BLaER1 treated with 17β-estradiol and CSF1 and Interleukin-3, amounts not matched to agents 10 nM and 100 nM (cell line): ENCODE data around the gene PRKD2.
"Not testable (repeated sequence)": the region's sequence is repeated elsewhere in the genome, so short reads cannot be mapped to it uniquely, and the experiment has no call there.

Source experiments
- H3K27ac ChIP-seq, 11 experiments: shearing (Covaris generic); formaldehyde crosslinking; 2 replicates each; pipeline ENCODE4 v1.8.1; 2022
- H3K27me3 ChIP-seq, 11 experiments: shearing (Covaris generic); formaldehyde crosslinking; 2 replicates each; pipeline ENCODE4 v1.8.1; 2022
- H3K36me3 ChIP-seq, 11 experiments: shearing (Covaris generic); formaldehyde crosslinking; 2 replicates each; pipeline ENCODE4 v1.8.1; 2022
- H3K4me1 ChIP-seq, 10 experiments: shearing (Covaris generic); formaldehyde crosslinking; 2 replicates each; pipeline ENCODE4 v1.8.1; 2022
- H3K4me2 ChIP-seq, 11 experiments: shearing (Covaris generic); formaldehyde crosslinking; 2 replicates each; pipeline ENCODE4 v1.8.1; 2022
- H3K4me3 ChIP-seq, 10 experiments: shearing (Covaris generic); formaldehyde crosslinking; 2 replicates each; pipeline ENCODE4 v1.8.1; 2022
- H3K9ac ChIP-seq, 11 experiments: shearing (Covaris generic); formaldehyde crosslinking; 2 replicates each; pipeline ENCODE4 v1.8.1; 2022
- H3K9me3 ChIP-seq, 11 experiments: shearing (Covaris generic); formaldehyde crosslinking; replicated peaks in 1 of 11; 2 replicates each; pipeline ENCODE4 v1.8.1; 2022
- H4K20me1 ChIP-seq, 11 experiments: shearing (Covaris generic); formaldehyde crosslinking; 2 replicates each; pipeline ENCODE4 v1.8.1; 2022
- Cebpa-rat ChIP-seq, 11 experiments: shearing (Covaris generic); IDR thresholded peaks; 2 replicates each; pipeline ENCODE4 v1.8.1; 2022

Gene PRKD2

GRCh38 chr19:46717034-46717715 is at the start of gene PRKD2:
PRKD2 (minus strand) TSS chr19:46717114; CDS start chr19:46716370, 744 bp downstream.
- H3K9me3 ChIP-seq = no peaks in the 10 kb centered on the region
- peaks cover 15 to 69% (median 37%) of the 10 kb centered on the region in 11 experiments; a peak in 19 of 22 replicates for H4K20me1 ChIP-seq
- TF ChIP-seq Cebpa-rat (IDR thresholded peaks at IDR 0.05) = no peak
- H3K4me3 ChIP-seq = peak within 1 kb of the TSS; percentile 82 to 93 (median 90)
- peaks cover 21 to 36% (median 30%) of the 10 kb centered on the region in 11 experiments; a peak in 21 of 22 replicates for H3K36me3 ChIP-seq
- H3K4me2 ChIP-seq = peak within 1 kb of the TSS; percentile 95 to 100 (median 98)
- peak within 1 kb of the TSS; percentile 62 to 95 (median 87) for H3K27ac ChIP-seq
- peak within 1 kb of the TSS; percentile 82 to 93 (median 90) for H3K9ac ChIP-seq
- peaks cover 64 to 82% (median 78%) of the 10 kb centered on the region in 10 experiments for H3K4me1 ChIP-seq
- no peaks in the 10 kb centered on the region for H3K27me3 ChIP-seq

DNA sequence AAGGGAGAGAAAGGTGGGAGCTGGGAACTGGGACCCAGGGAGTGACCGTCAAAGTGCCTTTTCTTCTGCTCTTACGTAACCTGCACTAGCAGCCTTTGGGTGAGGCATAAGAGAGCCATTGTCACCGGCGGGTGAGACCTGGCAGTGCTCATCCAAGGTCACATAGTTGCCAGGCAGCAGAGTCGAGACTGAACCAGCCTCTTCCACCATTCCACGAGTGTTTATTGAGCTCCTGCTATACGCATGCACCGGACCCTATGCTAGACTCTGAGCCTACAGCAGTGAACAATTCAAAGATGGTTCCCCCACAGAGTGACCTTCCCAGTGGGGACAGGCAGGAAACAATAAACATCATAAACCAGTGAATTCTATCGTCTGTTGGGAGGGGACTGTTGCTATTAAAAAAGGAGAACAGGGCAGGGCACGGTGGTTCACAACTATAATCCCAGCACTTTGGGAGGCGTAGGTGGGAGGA is 47.9 kb upstream of the PRKD2 start:
- no peak for TF ChIP-seq Cebpa-rat (IDR thresholded peaks at IDR 0.05)
- no peak overlapping the region for H3K9ac ChIP-seq
- peaks cover 3 to 23% (median 11%) of the 10 kb centered on the region in 10 experiments; a peak in 17 of 20 replicates for H3K4me1 ChIP-seq
- no peak overlapping the region for H3K4me3 ChIP-seq
- H4K20me1 ChIP-seq = peaks cover 0 to 5% (median 0%) of the 10 kb centered on the region in 11 experiments; a peak in 1 of 22 replicates
- H3K9me3 ChIP-seq = no peaks in the 10 kb centered on the region
- H3K36me3 ChIP-seq = no peaks in the 10 kb centered on the region
- H3K27ac ChIP-seq = no peak overlapping the region
- no peaks in the 10 kb centered on the region for H3K27me3 ChIP-seq
- no peak overlapping the region for H3K4me2 ChIP-seq

DNA sequence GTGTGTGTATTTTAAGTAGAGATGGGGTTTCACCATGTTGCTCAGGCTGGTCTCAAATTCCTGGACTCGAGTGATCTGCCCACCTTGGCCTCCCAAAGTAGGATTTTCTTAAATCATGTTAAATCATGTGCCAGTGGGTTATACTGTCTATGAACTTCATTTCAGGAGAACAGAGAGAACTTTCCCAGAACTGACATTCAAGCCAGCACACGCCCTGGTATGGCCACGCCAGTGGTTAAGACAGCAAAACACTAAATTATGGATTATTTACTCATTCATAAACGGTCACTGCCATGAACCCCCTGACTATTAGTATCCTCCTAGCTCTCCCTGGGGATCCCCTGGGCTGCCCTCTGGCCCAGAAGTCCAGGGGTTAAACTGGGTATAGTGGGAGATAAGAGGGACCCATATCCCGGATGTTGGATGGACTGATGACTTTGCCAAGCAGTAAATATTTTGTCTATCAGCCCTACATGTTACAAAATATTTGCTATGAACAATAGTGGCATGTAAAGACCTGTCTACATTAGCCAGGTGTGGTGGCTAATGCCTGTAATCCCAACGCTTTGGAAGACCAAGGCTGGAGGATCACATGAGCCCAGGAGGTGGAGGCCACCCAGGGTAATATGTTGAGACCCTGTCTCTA is 45.5 kb upstream of the PRKD2 start:
- no peak for TF ChIP-seq Cebpa-rat (IDR thresholded peaks at IDR 0.05)
- peaks cover 0 to 13% (median 4%) of the 10 kb centered on the region in 11 experiments; a peak in 7 of 22 replicates for H3K36me3 ChIP-seq
- no peak overlapping the region for H3K9ac ChIP-seq
- peaks cover 11 to 43% (median 25%) of the 10 kb centered on the region in 10 experiments; a peak in 18 of 20 replicates for H3K4me1 ChIP-seq
- H4K20me1 ChIP-seq = peaks cover 0 to 9% (median 5%) of the 10 kb centered on the region in 11 experiments; a peak in 8 of 22 replicates
- H3K9me3 ChIP-seq = no peaks in the 10 kb centered on the region
- H3K4me3 ChIP-seq = no peak overlapping the region
- H3K4me2 ChIP-seq = no peak overlapping the region
- H3K27ac ChIP-seq = no peak overlapping the region
- no peaks in the 10 kb centered on the region for H3K27me3 ChIP-seq

DNA sequence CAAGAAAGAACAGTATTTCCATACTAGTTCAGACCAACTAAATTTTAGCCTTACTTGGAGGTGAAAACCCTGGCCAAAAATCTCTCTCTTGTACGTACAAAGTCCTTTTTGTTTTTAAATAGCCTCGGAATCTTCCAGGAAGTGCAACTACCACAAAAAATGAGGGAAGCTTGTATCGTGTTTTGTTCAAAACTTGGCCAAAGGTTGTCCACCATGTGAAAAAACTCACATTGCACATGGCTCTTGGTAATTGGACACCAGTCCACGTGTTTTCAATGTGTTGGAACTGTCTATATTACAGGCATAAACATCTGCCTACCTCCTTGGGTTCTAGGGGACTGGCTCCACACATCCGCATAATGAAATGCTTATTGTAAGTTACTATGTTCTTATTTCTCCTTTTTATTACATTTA is 44.5 kb upstream of the PRKD2 start:
- peak overlapping the region in 5 of 11 experiments; percentile 12 to 44 (median 33); a peak in 7 of 22 replicates for H3K4me2 ChIP-seq

GRCh38 chr19:46760897-46761296 is 44.0 kb upstream of the PRKD2 start:
- H3K9ac ChIP-seq, H3K4me3 ChIP-seq, H3K27me3 ChIP-seq, H3K27ac ChIP-seq, H3K9me3 ChIP-seq: not testable (repeated sequence)
- Histone ChIP-seq H4K20me1 (peaks cover 0 to 23% (median 11%) of the 10 kb centered on the region in 11 experiments; a peak in 10 of 22 replicates), H3K4me2 (peak overlapping the region in 4 of 11 experiments; percentile 12 to 43 (median 24); a peak in 3 of 22 replicates), H3K36me3 (peaks cover 4 to 26% (median 13%) of the 10 kb centered on the region in 11 experiments; a peak in 19 of 22 replicates), H3K4me1 (peaks cover 22 to 57% (median 38%) of the 10 kb centered on the region in 10 experiments; a peak in 18 of 20 replicates)

More for the DNA sequence above, 44.5 kb upstream of the PRKD2 start:
- Histone ChIP-seq H4K20me1 (peaks cover 0 to 18% (median 7%) of the 10 kb centered on the region in 11 experiments; a peak in 8 of 22 replicates), H3K9me3 (no peaks in the 10 kb centered on the region), H3K9ac (no peak overlapping the region), H3K4me3 (no peak overlapping the region), H3K36me3 (peaks cover 0 to 21% (median 7%) of the 10 kb centered on the region in 11 experiments; a peak in 16 of 22 replicates), H3K4me1 (peaks cover 19 to 51% (median 35%) of the 10 kb centered on the region in 10 experiments; a peak in 18 of 20 replicates), H3K27me3 (no peaks in the 10 kb centered on the region), H3K27ac (peak overlapping the region in 1 of 11 experiments; percentile 13; a peak in 1 of 22 replicates)
- TF ChIP-seq Cebpa-rat (IDR thresholded peaks at IDR 0.05) = no peak

DNA sequence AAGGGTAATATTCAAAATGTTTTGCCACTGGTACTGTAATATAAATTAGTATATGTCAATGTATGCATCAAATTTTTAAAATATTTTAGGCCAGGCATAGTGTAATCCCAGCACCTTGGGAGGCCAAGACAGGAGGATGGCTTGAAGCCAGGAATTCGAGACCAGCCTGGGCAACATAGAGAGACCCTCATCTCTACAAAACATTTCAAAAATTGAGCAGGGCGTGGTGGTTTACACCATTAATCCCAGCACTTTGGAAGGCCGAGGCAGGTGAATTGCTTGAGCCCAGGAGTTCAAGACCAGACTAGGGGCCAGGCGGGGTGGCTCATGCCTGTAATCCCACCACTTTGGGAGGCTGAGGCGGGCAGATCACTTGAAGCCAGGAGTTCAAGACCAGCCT is 43.4 kb upstream of the PRKD2 start:
- no peak for TF ChIP-seq Cebpa-rat (IDR thresholded peaks at IDR 0.05)

GRCh38 chr19:46759817-46760333 is 43.0 kb upstream of the PRKD2 start:
- Histone ChIP-seq H3K27ac (no peak overlapping the region), H3K4me2 (peak overlapping the region in 6 of 11 experiments; percentile 18 to 67 (median 43); a peak in 10 of 22 replicates), H3K9ac (no peak overlapping the region; a peak in 1 of 22 replicates)

More for the DNA sequence above, 43.4 kb upstream of the PRKD2 start:
- Histone ChIP-seq H3K36me3 (peaks cover 6 to 32% (median 18%) of the 10 kb centered on the region in 11 experiments; a peak in 19 of 22 replicates), H3K27me3 (no peaks in the 10 kb centered on the region), H3K27ac (no peak overlapping the region), H4K20me1 (peaks cover 0 to 29% (median 13%) of the 10 kb centered on the region in 11 experiments; a peak in 10 of 22 replicates), H3K4me3 (no peak overlapping the region), H3K4me2 (peak overlapping the region in 2 of 11 experiments; percentile 33 to 42; a peak in 2 of 22 replicates), H3K4me1 (peaks cover 22 to 62% (median 42%) of the 10 kb centered on the region in 10 experiments; a peak in 19 of 20 replicates), H3K9ac (no peak overlapping the region), H3K9me3 (no peaks in the 10 kb centered on the region)

DNA sequence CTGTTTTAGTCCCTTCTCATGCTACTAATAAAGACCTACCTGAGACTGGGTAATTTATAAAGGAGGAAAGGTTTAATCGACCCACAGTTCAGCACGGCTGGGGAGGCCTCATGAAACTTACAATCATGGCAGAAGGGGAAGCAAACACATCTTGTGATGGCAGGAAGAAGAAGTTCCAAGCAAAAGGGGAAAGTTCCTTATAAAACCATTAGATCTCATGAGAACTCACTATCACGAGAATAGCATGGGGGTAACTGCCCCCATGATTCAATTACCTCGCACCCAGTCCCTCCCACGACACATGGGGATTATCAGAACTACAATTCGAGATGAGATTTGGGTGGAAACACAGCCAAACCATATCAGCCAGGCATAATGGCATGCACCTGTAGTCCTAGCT is 42.3 kb upstream of the PRKD2 start:
- H3K4me3 ChIP-seq = no peak overlapping the region
- no peaks in the 10 kb centered on the region for H3K27me3 ChIP-seq
- peaks cover 22 to 70% (median 51%) of the 10 kb centered on the region in 10 experiments; a peak in 19 of 20 replicates for H3K4me1 ChIP-seq
- H3K9ac ChIP-seq = no peak overlapping the region
- peak overlapping the region in 6 of 11 experiments; percentile 18 to 67 (median 43); a peak in 10 of 22 replicates for H3K4me2 ChIP-seq
- peaks cover 0 to 38% (median 13%) of the 10 kb centered on the region in 11 experiments; a peak in 11 of 22 replicates for H4K20me1 ChIP-seq
- no peaks in the 10 kb centered on the region for H3K9me3 ChIP-seq
- H3K36me3 ChIP-seq = peaks cover 6 to 33% (median 18%) of the 10 kb centered on the region in 11 experiments; a peak in 19 of 22 replicates
- H3K27ac ChIP-seq = no peak overlapping the region
- no peak for TF ChIP-seq Cebpa-rat (IDR thresholded peaks at IDR 0.05)

More at GRCh38 chr19:46759817-46760333, 43.0 kb upstream of the PRKD2 start:
- Histone ChIP-seq H4K20me1 (peaks cover 0 to 33% (median 13%) of the 10 kb centered on the region in 11 experiments; a peak in 10 of 22 replicates), H3K4me3 (no peak overlapping the region), H3K36me3 (peaks cover 6 to 33% (median 18%) of the 10 kb centered on the region in 11 experiments; a peak in 19 of 22 replicates), H3K9me3 (no peaks in the 10 kb centered on the region), H3K27me3 (no peaks in the 10 kb centered on the region), H3K4me1 (peaks cover 22 to 63% (median 47%) of the 10 kb centered on the region in 10 experiments; a peak in 19 of 20 replicates)
- TF ChIP-seq Cebpa-rat (IDR thresholded peaks at IDR 0.05) = no peak
